ENCODE data around the gene BDP1.

DNA sequence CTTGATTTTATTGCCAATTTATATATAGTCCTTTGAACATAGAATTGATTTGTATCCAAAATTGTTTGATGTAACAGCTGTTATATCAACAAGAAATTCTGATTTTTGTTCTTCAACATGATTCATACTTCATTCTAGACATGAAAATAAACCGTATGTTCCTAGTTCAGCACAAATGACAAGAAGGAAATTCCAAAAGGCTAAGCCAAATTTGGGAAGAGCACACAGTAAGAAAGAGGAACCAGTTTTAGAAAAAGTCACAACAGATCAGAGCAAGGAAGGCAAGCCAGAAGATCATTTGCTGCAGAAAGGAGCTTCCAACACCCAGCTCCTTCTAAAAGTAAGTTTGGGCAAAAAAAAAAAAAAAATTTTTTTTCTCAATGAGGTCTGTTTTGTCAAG lies 66.7 kb downstream of the BDP1 start:
- TF ChIP-seq EZH2 (IDR thresholded peaks at IDR 0.05; ENCODE audit: borderline replicate concordance, low read depth, low read length, severe bottlenecking), result no peak
- TF ChIP-seq, protein P1, sequence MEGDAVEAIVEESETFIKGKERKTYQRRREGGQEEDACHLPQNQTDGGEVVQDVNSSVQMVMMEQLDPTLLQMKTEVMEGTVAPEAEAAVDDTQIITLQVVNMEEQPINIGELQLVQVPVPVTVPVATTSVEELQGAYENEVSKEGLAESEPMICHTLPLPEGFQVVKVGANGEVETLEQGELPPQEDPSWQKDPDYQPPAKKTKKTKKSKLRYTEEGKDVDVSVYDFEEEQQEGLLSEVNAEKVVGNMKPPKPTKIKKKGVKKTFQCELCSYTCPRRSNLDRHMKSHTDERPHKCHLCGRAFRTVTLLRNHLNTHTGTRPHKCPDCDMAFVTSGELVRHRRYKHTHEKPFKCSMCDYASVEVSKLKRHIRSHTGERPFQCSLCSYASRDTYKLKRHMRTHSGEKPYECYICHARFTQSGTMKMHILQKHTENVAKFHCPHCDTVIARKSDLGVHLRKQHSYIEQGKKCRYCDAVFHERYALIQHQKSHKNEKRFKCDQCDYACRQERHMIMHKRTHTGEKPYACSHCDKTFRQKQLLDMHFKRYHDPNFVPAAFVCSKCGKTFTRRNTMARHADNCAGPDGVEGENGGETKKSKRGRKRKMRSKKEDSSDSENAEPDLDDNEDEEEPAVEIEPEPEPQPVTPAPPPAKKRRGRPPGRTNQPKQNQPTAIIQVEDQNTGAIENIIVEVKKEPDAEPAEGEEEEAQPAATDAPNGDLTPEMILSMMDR (IDR thresholded peaks at IDR 0.05; ENCODE audit: borderline replicate concordance, extremely low read depth, low read length, poor library complexity, severe bottlenecking), result no peak
